HepG2 (cell line): ENCODE results near the gene FKBP1B. TPM values are rescaled to one million over a fixed set of nuclear protein-coding genes. Genes with fewer than 3 reads are reported as not detected.

Source experiments
- ATAD3A ChIP-seq: sonication (generic); formaldehyde crosslinking; IDR thresholded peaks from 2 replicates; pipeline ENCODE4 v1.4.0; 2020; ENCODE audit warnings: missing genetic modification reagents
- ELK4 ChIP-seq: sonication (generic); formaldehyde crosslinking; IDR thresholded peaks from 2 replicates; pipeline ENCODE4 v1.9.0; 2021; ENCODE audit warnings: missing genetic modification reagents, borderline replicate concordance
- FOSL2 ChIP-seq: sonication (generic); formaldehyde crosslinking; IDR thresholded peaks from 2 replicates; pipeline ENCODE4 v1.4.0; 2020; ENCODE audit warnings: missing genetic modification reagents
- GATAD1 ChIP-seq: IDR thresholded peaks from 2 replicates; pipeline ENCODE4 v1.6.1; 2016; ENCODE audit warnings: missing genetic modification reagents, missing compliant biosample characterization
- HNF1B ChIP-seq: sonication (generic); formaldehyde crosslinking; IDR thresholded peaks from 2 replicates; pipeline ENCODE4 v1.5.1; 2020; ENCODE audit warnings: mild to moderate bottlenecking, moderate library complexity, missing genetic modification reagents
- HNF4A ChIP-seq: sonication (generic); formaldehyde crosslinking; IDR thresholded peaks from 2 replicates; pipeline ENCODE4 v1.4.0; 2020; ENCODE audit warnings: missing genetic modification reagents
- IKZF4 ChIP-seq: sonication (generic); formaldehyde crosslinking; IDR thresholded peaks from 2 replicates; pipeline ENCODE4 v1.5.1; 2020; ENCODE audit warnings: borderline replicate concordance, mild to moderate bottlenecking, low read depth, missing genetic modification reagents; ENCODE audit errors: not compliant biosample characterization
- MATR3 ChIP-seq: sonication (generic); formaldehyde crosslinking; IDR thresholded peaks from 2 replicates; pipeline ENCODE4 v1.4.0; 2020; ENCODE audit warnings: missing genetic modification reagents
- MED8 ChIP-seq: sonication (generic); formaldehyde crosslinking; IDR thresholded peaks from 2 replicates; pipeline ENCODE4 v1.8.1; 2023; ENCODE audit warnings: mild to moderate bottlenecking, missing genetic modification reagents; ENCODE audit not compliant: insufficient replicate concordance
- MLX ChIP-seq: IDR thresholded peaks from 2 replicates; pipeline ENCODE4 v1.6.1; 2016
- NPAS2 ChIP-seq: sonication (generic); formaldehyde crosslinking; IDR thresholded peaks from 2 replicates; pipeline ENCODE4 v1.8.0; 2022; ENCODE audit warnings: mild to moderate bottlenecking, missing genetic modification reagents, borderline replicate concordance
- RCOR2 ChIP-seq: IDR thresholded peaks from 2 replicates; pipeline ENCODE4 v1.6.1; 2016; ENCODE audit warnings: missing biosample characterization, missing genetic modification reagents
- RFXANK ChIP-seq: IDR thresholded peaks from 2 replicates; pipeline ENCODE4 v1.6.1; 2016
- SIX4 ChIP-seq: sonication (generic); formaldehyde crosslinking; IDR thresholded peaks from 2 replicates; pipeline ENCODE4 v1.4.0; 2020; ENCODE audit warnings: missing genetic modification reagents
- SOX13 ChIP-seq, 3 experiments: fragments of 450-650 bp in 1 of 3; sonication (generic) in 1 of 3; formaldehyde crosslinking in 1 of 3; IDR thresholded peaks in 2 of 3; conservative IDR thresholded peaks in 1 of 3; 2 replicates each; pipeline versions ENCODE4 v1.5.0 to v1.6.1; 2016 to 2020; ENCODE audit warnings: antibody characterized with exemption in 1 of 3, mild to moderate bottlenecking in 1 of 3, missing compliant biosample characterization in 1 of 3, missing genetic modification reagents in 1 of 3, moderate library complexity in 1 of 3
- SRSF4 ChIP-seq: fragments of 200-400 bp; formaldehyde crosslinking; IDR thresholded peaks from one replicate; pipeline ENCODE4 v1.6.1; 2018; ENCODE audit warnings: mild to moderate bottlenecking, low read depth, low read length, moderate library complexity; ENCODE audit not compliant: poor library complexity, severe bottlenecking
- STAT5B ChIP-seq: sonication (generic); formaldehyde crosslinking; IDR thresholded peaks from 2 replicates; pipeline ENCODE4 v1.4.0; 2020; ENCODE audit warnings: missing genetic modification reagents
- SYNCRIP ChIP-seq: fragments of 200-400 bp; formaldehyde crosslinking; IDR thresholded peaks from 2 replicates; pipeline ENCODE4 v1.6.1; 2018; ENCODE audit warnings: mild to moderate bottlenecking, low read depth, low read length; ENCODE audit not compliant: insufficient read depth
- TEAD3 ChIP-seq: optimal IDR thresholded peaks from 2 replicates; pipeline ENCODE3; 2016; ENCODE audit warnings: borderline replicate concordance
- TEF ChIP-seq: sonication (generic); formaldehyde crosslinking; IDR thresholded peaks from 2 replicates; pipeline ENCODE4 v1.5.0; 2020; ENCODE audit warnings: missing genetic modification reagents
- ZFP1 ChIP-seq: IDR thresholded peaks from 2 replicates; pipeline ENCODE4 v1.6.1; 2016
- ZIK1 ChIP-seq: sonication (generic); formaldehyde crosslinking; IDR thresholded peaks from 2 replicates; pipeline ENCODE4 v1.5.0; 2020; ENCODE audit warnings: mild to moderate bottlenecking, low read depth, missing genetic modification reagents, borderline replicate concordance
- ZNF225 ChIP-seq: sonication (generic); formaldehyde crosslinking; IDR thresholded peaks from 2 replicates; pipeline ENCODE4 v1.4.0; 2020; ENCODE audit warnings: mild to moderate bottlenecking, missing genetic modification reagents
- ZNF24 ChIP-seq: fragments of 450-650 bp; IDR thresholded peaks from 2 replicates; pipeline ENCODE4 v1.6.1; 2017; ENCODE audit warnings: antibody characterized with exemption, mild to moderate bottlenecking
- ZNF441 ChIP-seq: sonication (generic); formaldehyde crosslinking; IDR thresholded peaks from 2 replicates; pipeline ENCODE4 v1.7.0; 2021; ENCODE audit warnings: missing genetic modification reagents, borderline replicate concordance
- ZNF451 ChIP-seq: sonication (generic); formaldehyde crosslinking; IDR thresholded peaks from 2 replicates; pipeline ENCODE4 v1.5.0; 2020; ENCODE audit warnings: mild to moderate bottlenecking, missing genetic modification reagents
- ZNF510 ChIP-seq: sonication (generic); formaldehyde crosslinking; IDR thresholded peaks from 2 replicates; pipeline ENCODE4 v1.4.0; 2020; ENCODE audit warnings: low read depth, mild to moderate bottlenecking, missing genetic modification reagents
- ZSCAN21 ChIP-seq: sonication (generic); formaldehyde crosslinking; IDR thresholded peaks from 2 replicates; pipeline ENCODE4 v1.8.0; 2022; ENCODE audit warnings: mild to moderate bottlenecking, missing genetic modification reagents, moderate library complexity, borderline replicate concordance
- polyA plus RNA-seq, 8 experiments: library from polyadenylated mRNA; depleted of rRNA in 3 of 8; stranded (reverse) in 7 of 8; unstranded in 1 of 8; fragments of >200 nt; fragmentation: Illumina TruSeq in 4 of 8; extraction: Trizol in 4 of 8; gene quantifications; 2 replicates each; pipeline versions ENCODE4 v1.2.1 to v1.2.3, GENCODE V29; 2011 to 2016; ENCODE audit warnings: low read depth in 4 of 8, missing spikeins in 1 of 8, mixed read lengths in 1 of 8; ENCODE audit not compliant: insufficient read depth in 1 of 8
- total RNA-seq, 5 experiments: library from RNA; depleted of rRNA; stranded (reverse); fragments of >200 nt; fragmentation: Illumina TruSeq; extraction: Trizol; gene quantifications; 2 replicates each; pipeline ENCODE4 v1.2.3, GENCODE V29; 2016; ENCODE audit warnings: low read depth in 1 of 5

FKBP1B gene
- total and polyA plus RNA-seq, 2 of the 13 experiments (the other 11 are each of a cell fraction or from before 2014, with no cell fraction given), result 35.2 to 96.3 TPM

GRCh38 chr2:24022324-24022974, 27.1 kb upstream of the FKBP1B start (continued):
- TF ChIP-seq TEAD3 (CRISPR knock-in tag), result peak; percentile 98
- peak; percentile 71; the same call in 1 of the 2 replicates for TF ChIP-seq RCOR2
- no peak for TF ChIP-seq ATAD3A (CRISPR knock-in tag)
- no peak for TF ChIP-seq SOX13 (IDR thresholded peaks at IDR 0.05)
- peak in 1 of 2 experiments; percentile 80; a peak in 2 of 4 replicates for TF ChIP-seq SOX13 (CRISPR knock-in tag; conservative IDR thresholded peaks at IDR 0.05 in 1 of 2, IDR thresholded peaks at IDR 0.05 in 1 of 2)
- no peak for TF ChIP-seq SYNCRIP
- TF ChIP-seq FOSL2 (CRISPR knock-in tag), result peak; percentile 86
- TF ChIP-seq HNF4A, result peak; percentile 97
- TF ChIP-seq SRSF4, result no peak
- no peak for TF ChIP-seq STAT5B (CRISPR knock-in tag)
- no peak for TF ChIP-seq RFXANK (CRISPR knock-in tag)
- TF ChIP-seq ZNF451, result 0 out of 2 replicates have a peak, but pooled peaks have one; percentile 86
- no peak for TF ChIP-seq NPAS2 (CRISPR knock-in tag)
- TF ChIP-seq ELK4 (CRISPR knock-in tag), result no peak
- no peak for TF ChIP-seq IKZF4 (CRISPR knock-in tag)
- TF ChIP-seq ZNF441 (CRISPR knock-in tag), result no peak
- no peak for TF ChIP-seq ZNF225 (CRISPR knock-in tag)
- no peak for TF ChIP-seq MATR3 (CRISPR knock-in tag)
- no peak for TF ChIP-seq HNF1B (CRISPR knock-in tag)
- TF ChIP-seq ZNF510 (CRISPR knock-in tag), result no peak
- no peak for TF ChIP-seq ZNF24
- no peak for TF ChIP-seq ZIK1 (CRISPR knock-in tag)
- TF ChIP-seq MED8, result no peak
- TF ChIP-seq ZSCAN21 (CRISPR knock-in tag), result no peak
- 0 out of 2 replicates have a peak, but pooled peaks have one; percentile 26 for TF ChIP-seq MLX
- no peak for TF ChIP-seq TEF
- no peak for TF ChIP-seq SIX4 (CRISPR knock-in tag)
- 0 out of 2 replicates have a peak, but pooled peaks have one; percentile 28 for TF ChIP-seq ZFP1 (CRISPR knock-in tag)
- TF ChIP-seq GATAD1 (CRISPR knock-in tag), result peak; percentile 55; the same call in 1 of the 2 replicates
